NCI-H2171 treated with DMSO at 0.1 percent for 48 hours (cell line): Measurements from ENCODE around the gene CACNA2D3.

Experiments used
- DNase-seq: peaks from one replicate; lab custom pipeline; 2025; lab: John Stamatoyannopoulos, UW

CACNA2D3 gene

DNA sequence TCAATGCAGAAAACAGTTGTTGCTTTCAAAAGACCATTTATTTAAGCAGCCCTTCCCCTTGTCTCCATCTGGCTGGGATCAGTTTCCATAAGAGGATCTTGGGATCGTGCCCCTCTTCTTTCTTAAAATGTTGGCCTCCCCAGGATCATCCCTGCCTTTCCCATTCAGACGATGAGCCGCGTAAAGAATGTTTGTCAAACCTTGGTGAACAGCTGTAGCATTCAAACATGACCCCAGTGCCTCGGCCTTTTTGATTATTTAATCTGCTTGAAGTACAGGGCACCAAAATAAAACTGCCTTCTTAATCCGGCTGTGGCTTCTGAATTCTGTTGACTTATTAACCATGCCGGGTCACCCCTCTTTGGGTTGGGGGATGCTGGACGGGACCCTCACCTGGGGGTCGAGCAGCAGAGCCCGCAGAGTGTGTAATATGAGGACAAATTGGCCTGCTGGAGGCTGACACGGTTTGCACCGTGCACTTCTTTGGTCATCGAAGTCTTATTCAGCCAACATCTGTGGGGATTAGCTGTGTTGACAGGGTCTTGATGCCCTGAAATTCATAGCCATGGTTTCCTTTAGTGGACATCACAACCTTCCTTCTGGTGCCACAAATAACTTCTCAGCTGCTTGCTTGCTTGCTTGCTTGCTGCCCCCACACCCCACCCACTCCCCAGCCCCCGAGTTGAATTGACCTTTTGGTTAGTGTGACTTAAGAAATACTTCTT, 805.9 kb downstream of the CACNA2D3 start, which contains the start of gene LRTM1:
Gene LRTM1 (minus strand): TSS at position 14 of the 725 bp plus-strand sequence. CDS start 148 bp downstream, outside the sequence.
- DNase-seq: no peak

DNA sequence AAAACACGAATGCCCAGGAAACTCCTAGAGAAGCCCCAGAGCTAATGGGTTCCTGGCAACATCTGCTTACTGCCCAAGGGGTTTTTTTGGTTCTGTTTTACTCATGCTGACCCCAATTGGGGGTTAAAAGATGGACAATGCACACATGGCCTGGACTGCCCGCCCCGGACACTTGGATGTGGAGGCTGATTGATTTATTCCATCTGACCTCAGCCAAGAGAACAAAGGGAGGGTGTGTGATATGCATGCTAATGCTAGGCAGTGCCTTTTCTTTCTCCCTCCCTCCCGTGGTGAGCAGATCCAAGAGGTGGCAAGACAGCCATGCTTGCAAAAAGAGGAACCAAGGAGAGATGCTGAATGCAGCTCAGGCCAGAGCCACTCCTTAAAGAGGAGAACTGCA, 808.8 kb downstream of the CACNA2D3 start:
- DNase-seq: no peak

DNA sequence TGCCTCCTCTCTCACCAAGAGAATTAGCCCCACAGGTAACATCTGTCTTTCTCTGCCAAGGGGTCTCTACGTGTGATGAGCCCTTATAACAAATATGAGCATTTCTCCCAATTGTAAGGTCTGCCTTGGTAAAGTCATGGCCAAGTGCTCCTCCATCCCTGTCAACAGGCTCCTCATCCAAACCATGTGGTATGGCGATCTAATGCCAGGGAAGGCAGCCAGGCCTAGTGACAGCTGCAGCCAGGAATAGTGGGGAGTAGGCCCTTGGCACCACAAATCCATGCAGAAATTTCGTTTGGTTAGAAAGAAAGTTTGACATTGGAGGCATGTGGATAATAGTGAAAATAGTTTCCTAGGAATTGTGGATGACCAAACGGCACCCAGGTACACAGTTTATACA, 810.3 kb downstream of the CACNA2D3 start:
- DNase-seq: no peak

DNA sequence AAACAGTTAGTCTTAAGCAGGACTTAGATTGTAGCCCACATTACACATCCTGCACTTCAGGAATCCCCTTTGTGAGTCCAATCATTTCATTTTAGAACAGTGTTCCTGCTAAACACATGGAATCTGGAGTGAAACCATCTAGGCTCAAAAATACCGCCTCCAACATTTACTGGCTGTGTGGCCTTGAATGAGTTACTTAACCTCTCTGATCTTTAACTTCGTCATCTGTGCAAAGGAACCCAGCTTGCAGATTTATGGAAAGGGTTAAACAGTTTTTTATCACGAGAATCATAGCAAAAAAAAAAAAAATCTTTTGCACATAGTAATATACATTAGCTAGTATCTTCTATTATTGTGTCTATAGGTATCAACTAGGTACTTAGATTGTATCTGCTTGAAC, 813.5 kb downstream of the CACNA2D3 start:
- DNase-seq: no peak

DNA sequence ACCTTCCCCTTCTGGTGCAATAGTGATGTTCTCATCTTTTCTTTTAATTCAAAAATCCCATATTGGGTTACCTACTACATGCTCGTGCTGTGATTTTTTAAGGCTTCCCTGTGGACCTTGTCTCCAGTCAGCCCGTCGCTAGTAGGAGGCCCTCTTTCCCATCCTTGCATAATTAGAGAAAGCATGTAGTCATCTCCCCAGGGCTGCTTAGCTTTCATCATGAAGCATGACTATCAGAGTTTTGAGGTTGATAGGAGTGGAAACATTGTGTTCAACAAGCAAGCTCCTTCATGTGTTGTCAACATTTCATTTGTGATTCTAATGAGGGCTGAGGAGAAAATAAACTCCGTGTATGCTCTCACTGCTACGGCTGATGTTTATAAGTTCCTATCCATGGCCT, 814.2 kb downstream of the CACNA2D3 start:
- DNase-seq: no peak

DNA sequence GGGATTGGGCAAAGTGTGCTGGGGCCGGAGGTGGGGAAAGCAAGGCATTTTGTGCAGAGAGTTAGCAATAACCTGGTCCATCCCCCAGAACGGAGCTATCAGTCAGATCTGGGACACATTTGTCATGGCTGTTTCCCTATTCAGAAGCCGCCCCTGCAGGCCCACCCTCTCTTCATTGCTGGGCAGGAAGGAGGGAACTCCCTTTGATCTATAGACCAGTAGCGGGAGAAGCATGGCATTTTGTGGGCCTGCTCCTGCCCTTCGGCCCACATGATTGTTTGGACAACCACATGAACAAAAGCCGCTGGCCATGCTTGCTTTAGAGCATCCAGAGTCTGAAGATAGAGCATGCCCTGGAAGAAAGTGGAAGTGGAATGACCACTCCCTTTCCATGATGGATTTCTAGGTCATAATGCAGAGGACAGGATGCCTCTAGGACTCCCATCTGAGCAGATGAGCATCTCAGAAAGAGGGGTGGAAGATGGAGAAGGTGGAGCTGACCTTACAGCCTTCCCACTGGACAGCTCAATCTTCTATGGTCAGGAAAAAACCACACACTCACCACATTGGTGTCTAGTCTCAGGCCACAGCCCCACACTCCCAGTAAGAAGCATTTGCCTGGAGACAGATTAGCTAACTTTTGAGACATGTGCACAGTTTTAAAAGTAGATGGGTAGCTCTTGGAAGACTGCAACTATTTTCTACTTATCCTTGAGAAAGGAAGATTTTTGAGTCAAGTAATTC, 817.4 kb downstream of the CACNA2D3 start:
- no peak for DNase-seq

DNA sequence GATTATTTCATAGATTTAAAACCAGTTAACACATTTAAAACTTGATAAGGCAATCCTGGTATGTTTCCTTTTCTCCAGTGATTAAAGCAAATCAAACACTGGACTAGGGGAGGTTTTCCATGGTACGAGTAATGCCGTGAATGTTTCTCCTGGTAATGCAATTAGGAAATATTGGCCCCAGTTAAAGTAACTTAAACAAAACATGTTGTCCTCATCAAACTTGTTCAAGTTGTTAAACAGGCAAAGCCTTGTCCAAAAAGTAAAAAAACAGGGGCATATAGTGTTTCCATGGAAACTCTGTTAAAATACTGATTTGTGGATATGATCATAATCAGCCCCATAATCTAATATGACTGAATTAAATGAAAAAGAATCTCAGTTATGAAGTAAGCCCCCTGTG, 818.6 kb downstream of the CACNA2D3 start:
- DNase-seq: no peak

DNA sequence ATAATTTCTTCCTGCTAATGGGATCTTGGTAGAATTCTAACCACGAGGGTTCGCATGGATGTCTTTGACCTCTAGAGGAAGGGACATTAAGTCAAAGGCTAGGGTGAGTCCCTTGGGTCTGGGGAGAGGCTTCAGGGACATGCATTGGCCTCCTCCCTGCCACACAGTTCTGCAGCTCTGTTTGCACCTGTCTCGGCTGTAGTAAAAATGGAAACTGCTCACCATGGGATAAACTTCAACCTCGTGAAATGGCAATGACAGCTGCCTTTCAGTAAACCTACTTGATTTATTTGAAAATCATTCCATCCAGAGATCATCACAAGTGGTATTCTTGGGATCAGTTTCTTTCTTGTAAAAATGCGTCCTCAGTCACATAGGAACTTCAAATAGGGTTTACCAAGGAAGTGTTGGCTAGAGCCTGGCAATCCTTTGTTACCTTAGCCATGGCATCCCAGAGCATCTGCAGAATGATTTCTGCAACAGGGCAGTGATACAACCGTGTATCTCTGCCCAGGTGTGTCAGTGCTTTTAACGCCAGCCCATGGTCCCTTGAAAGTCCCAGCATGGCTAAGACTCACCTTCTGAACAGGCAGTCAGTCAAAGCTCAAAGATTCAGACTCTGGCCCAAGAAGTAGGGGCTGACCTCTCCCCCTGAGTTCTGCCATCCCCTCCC, 819.5 kb downstream of the CACNA2D3 start:
- DNase-seq: no peak

DNA sequence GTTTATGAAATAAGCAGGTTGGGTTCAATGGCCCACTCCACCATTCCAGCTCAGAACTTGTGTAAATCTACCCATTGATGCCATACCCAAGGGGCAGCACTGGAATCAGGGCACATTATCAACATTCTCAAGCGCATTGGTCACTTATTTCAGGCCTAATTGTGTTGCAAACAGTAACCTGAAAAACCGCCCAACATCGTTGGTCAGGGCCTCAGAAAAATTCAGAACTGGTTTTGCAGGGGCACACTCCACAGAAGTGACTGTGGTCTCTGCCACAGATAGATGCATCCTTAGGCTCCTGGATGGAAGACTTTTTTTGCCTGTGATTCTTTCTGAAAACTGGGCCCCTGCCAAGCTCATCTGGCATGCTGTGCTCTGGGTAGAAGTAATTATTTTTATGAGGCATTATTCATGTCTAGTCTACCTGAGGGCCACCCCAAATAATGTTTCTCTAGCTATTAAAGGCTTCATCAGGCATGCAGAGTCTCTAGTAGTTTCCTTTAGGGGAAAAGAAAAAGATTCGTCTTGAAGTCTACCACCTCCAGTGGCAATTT, 827.2 kb downstream of the CACNA2D3 start:
- peak; percentile 40 for DNase-seq

DNA sequence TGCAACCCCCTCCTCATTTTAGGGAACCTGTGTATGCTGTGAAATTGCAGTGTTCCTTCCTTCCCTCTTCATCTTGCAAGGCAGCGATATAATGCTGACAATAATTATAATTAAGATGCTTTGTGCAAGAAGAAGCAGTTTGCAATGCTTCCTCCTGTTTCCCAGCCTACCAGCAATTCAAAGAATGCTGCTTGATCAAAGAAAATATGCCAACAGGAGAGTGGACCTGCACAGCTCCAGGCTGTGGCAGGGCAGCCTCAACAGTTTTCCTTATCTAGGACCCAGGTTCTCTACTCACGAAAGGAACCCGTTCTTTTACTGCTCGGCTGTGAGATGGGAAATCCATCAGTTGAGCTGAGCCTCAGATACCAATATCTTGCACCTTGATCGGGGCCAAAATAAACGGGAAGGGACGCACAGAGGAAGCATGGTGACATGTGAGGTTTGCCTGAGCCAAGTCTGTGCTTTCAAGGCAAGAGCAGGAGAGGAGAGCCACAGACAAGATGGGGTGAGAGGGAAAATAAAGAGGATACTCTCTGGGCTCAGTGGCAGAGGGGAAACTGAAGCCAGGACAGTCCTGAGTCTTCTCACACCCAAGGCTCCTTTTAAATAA, 828.1 kb downstream of the CACNA2D3 start:
- no peak for DNase-seq

DNA sequence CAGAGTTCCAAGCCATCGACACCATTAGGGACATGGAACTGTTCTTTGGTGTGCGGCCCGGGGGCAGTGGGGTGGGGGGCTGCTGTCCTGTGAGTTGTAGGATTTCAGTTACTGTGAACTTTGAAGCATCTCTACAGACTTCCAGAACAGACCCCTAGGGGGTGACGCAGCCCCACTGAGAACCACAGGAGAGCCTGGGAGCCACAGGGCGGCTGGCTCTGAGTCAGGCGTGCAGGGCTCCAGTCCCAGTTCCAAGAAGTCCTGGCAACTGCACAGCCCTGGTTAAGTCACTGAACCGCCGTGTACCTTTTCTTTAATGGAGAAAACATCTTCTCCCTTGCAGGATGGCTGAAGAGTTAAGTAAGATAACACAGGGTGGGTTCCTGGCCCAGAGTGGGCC, 829.1 kb downstream of the CACNA2D3 start:
- DNase-seq: no peak

DNA sequence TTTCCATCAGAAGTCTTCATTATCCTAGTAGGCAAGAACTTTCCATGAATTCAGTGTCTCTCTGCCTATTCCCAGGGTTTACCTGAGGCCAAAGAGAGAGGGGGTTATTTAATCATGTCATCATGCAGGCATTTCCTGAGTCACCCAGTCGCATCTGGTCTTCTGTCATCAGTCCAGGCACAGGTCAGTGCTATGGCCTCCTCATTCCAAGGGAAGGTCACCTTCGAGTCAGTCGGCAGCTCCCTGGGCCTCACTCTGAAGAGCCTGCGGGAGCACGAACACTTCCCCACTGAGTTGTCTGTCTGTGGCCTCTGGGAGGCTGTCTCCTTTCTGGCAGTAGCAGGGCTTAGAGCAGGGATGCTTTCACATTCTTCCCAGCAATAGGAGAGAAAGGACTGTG, 831.7 kb downstream of the CACNA2D3 start:
- DNase-seq: no peak

DNA sequence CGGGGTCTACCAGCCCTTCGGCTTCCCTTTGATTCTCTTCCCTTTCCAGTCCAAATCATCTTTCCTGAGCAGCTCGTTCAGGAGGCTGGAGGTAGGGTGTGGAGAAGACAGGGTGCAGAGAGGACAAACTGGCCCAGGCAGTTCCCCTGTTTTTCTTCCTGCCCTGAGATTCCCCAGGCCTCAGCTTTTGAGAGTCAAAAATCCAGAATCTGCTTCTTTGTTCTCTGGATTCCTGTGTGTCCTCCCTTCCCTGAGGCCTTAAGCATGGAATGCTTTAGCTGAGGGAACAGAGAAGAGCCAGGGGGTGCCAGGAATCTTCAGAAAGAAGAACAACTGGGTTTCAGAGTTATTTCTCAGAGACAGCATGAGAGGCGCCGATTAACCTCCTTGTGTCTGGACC, 832.2 kb downstream of the CACNA2D3 start:
- no peak for DNase-seq

DNA sequence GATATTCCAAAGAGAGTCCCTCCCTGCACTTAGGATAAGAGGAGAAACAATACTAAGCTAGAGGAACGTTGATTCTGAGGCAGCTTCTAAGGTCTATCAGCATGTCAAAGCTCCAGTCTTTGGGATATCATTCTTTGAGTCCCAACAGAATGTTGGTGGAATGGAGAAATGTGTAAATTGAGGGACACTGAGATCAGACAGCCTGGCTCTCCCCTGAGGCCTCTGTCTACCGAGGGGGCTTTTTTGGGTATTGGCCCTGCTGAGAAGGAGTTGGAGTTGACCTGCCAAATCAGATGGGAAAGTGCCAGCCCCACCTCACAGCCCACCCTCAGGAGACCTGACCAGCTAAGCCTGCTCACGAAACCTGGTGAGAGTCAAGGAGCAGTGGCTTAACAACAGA, 833.1 kb downstream of the CACNA2D3 start:
- no peak for DNase-seq

DNA sequence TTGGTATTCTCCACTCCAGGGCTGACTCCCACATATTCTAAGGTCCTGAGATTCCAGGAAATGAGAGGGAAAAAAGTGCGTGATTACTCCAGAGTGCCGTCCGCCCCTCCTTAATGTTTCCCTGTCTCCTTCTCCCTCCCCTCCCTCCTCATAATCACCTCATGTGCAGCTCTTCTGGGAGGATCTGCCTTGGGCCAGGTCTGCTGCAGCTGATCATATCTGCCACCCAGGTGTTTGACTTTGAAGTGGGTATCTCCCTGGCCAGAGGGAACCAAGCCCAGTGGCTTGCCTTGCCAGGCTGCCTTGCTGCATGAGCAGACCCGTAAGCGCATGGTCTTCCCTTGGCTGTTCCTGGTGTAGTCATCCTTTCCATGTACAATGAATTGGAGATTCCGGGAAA, 833.6 kb downstream of the CACNA2D3 start:
- no peak for DNase-seq

DNA sequence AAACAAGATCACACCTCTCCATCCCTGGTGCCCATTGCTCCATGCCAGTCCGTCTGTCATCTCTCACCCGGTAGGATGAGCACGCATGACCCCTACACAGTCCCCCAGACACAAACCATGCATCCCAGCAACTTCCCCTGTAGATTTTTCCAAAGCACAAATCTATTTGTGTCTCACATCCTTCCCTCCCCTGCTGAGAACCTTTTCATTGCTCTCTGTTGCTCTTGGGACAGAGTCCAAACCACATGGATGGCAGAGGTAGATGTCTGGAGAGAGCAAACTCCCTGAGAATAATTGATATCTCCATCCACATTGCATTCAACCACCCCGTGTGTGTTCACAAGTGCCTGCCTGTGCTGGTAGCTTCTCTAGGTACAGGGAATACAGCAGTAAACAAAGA, 835.4 kb downstream of the CACNA2D3 start:
- no peak for DNase-seq

DNA sequence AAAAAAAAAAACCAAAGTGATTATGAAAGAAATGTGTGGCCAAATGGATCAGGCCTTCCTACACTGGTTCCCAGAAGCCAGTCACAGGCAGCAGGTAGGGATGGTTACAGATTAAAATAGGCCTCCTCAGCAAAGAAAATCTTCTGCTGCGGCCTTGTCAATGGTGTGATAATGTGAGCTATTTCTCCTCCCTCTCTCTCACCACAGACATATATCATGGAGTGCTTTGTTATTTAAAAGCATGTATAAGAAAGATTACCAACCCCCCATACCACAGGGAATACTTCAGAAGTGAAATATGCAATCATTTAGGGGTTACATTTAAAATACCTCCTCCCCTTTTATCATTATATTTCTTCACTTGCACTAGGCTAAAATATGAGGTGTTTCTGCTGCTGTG, 837.7 kb downstream of the CACNA2D3 start:
- DNase-seq: no peak

DNA sequence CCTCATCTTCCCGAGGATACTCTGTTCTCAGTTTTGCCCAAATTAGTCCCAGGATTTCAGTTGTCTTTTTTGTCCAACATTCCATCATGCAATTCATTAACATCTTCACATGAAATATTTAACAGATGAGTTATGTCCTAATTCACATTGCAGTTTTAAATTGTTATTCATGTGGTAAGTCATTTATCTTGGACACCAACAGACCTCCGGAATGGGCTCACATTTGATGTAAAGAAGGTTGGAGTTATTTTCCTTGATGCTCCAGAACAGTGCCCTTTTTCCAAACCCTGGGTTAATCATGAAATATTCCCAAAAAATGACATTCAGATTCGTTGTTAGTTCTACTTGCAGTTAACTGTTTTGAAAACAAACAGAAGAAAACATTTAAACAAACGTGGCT, 838.3 kb downstream of the CACNA2D3 start:
- no peak for DNase-seq

DNA sequence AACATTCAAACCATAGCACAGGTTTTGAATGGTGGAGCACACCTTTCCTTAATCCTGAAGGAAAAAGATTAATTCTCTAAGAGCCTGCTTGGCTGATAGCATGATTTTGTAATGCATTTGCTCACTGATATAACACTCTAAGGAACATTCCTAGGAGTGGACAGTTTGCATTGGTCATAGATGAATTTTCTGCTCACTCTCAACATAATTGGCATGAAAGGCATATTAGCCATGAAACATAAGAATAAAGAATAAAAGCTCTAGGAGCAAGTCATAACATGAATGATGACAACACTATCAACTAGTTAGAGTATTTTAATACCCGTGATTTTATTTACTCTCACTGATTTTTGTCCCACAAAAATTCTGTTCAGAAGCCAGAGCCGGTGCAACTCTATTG, 839.8 kb downstream of the CACNA2D3 start:
- DNase-seq: no peak

DNA sequence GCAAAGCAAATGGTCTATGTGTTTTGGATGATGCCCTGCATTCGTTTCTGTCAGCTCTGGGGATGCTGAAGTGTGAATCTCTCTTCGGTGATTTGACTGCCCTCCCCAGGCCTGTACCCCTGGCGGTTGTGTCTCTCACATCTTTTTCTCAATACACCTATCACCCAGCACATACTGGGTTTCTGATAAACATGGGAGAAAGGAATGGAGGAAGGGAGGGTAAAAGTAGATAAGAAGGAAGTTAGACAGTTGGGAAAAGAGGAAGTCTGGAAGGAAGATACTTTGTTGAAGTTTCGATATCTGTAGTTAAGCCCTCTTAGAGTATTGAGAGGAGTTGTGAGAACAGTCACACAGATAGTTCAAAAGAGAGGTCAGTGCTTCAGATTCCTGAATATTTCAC, 841.3 kb downstream of the CACNA2D3 start:
- no peak for DNase-seq

DNA sequence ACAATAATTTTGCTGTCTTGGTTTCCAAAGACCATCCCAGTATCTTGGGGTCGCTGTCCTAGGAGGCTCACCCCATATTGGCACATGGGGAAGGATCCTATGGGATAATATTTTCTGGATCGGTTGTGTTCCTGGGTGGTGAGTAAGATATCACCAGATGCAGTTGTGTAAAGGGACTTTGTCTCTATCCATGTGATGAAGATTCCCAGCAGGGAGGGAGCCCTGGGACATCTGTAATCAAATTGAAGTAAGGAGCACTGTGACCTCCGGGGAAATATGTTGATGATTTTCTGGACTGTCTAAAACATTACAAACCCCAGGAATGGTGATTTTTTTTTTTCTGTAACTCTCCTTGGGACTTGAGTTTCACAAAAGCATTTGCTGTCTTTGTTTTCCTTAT, 841.7 kb downstream of the CACNA2D3 start:
- DNase-seq: no peak

DNA sequence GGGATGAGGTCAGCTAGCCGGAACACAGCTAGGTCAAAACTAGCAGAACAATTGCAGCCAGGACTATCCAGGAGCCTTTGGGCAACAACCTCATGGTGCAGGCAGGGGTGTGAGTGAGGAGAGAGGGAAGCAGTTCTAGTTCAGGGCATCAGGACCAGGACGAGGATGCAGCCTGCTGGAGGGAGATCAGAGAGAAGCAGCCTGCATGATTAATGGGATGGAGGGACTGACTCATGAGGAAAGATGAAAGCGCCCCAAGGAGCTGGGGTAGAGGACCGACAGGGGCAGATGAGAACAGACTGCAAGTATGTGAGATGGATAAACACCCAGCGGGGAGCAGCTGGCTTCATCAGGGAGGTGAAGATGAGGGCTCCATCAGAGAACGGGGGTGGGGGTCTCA, 843.4 kb downstream of the CACNA2D3 start:
- DNase-seq: no peak
